H1 (cell line): Measurements from ENCODE around the gene SRXN1. TPM values are rescaled to one million over a fixed set of nuclear protein-coding genes. Genes with fewer than 3 reads are reported as not detected.
A peak's percentile ranks its signal among the peaks of the same experiment; 100 is the strongest.

Source experiments
- CTCF ChIA-PET: fragments of 300-600 bp; sonication (Branson Sonifier 250); formaldehyde crosslinking; loops from one replicate; lab custom pipeline; 2021; ENCODE audit not compliant: partially characterized antibody; lab: Charles Lee
- POLR2A ChIA-PET: fragments of 300-600 bp; sonication (Branson Sonifier 250); formaldehyde crosslinking; loops from one replicate; lab custom pipeline; 2021; ENCODE audit warnings: inconsistent platforms; ENCODE audit not compliant: partially characterized antibody; lab: Charles Lee
- DNase-seq, 2 experiments: peaks; one replicate each; pipeline versions ENCODE4 v3.0.0 to v3.0.0-alpha.2; 2010 to 2022; ENCODE audit warnings: low spot score in 2 of 2, low read depth in 1 of 2, mixed read lengths in 1 of 2
- FAIRE-seq: peaks from 2 replicates; lab custom pipeline; 2011; peaks lifted over from hg19 to GRCh38; lab: Jason Lieb, UNC
- H2AFZ ChIP-seq: 2 replicates; pipeline ENCODE4 v1.8.1; 2012; ENCODE audit warnings: low read length, inconsistent platforms
- H2AK5ac ChIP-seq: 2 replicates; pipeline ENCODE4 v1.6.1; 2013; ENCODE audit warnings: low read depth, low read length
- H2BK120ac ChIP-seq: replicated peaks from 2 replicates; pipeline ENCODE3; 2013; ENCODE audit warnings: low read depth, low read length, inconsistent platforms
- H2BK12ac ChIP-seq: 2 replicates; pipeline ENCODE4 v1.6.1; 2013; ENCODE audit warnings: low read depth, low read length
- H2BK15ac ChIP-seq: 2 replicates; pipeline ENCODE4 v1.6.1; 2013; ENCODE audit warnings: low read length
- H2BK20ac ChIP-seq: 2 replicates; pipeline ENCODE4 v1.6.1; 2013; ENCODE audit warnings: low read length
- H2BK5ac ChIP-seq: 2 replicates; pipeline ENCODE4 v1.6.1; 2013; ENCODE audit warnings: low read depth, low read length
- H3K14ac ChIP-seq: 2 replicates; pipeline ENCODE4 v1.6.1; 2013; ENCODE audit warnings: inconsistent platforms; ENCODE audit not compliant: insufficient read length
- H3K18ac ChIP-seq: 2 replicates; pipeline ENCODE4 v1.6.1; 2013; ENCODE audit warnings: low read length; ENCODE audit errors: extremely low read depth
- H3K23ac ChIP-seq: 2 replicates; pipeline ENCODE4 v1.6.1; 2013; ENCODE audit warnings: inconsistent platforms; ENCODE audit not compliant: insufficient read length
- H3K23me2 ChIP-seq: 2 replicates; pipeline ENCODE4 v1.6.1; 2013; ENCODE audit warnings: low read depth, low read length
- H3K27ac ChIP-seq: 2 replicates; pipeline ENCODE4 v1.6.1; 2011; ENCODE audit warnings: low read depth, low read length, inconsistent platforms
- H3K27me3 ChIP-seq, 4 experiments: replicated peaks in 1 of 4; 1 replicate in 1 of 4; 2 replicates in 3 of 4; pipeline versions ENCODE4 v1.6.1 to v1.8.1; 2011 to 2013; ENCODE audit warnings: low read length in 3 of 4, mild to moderate bottlenecking in 3 of 4, inconsistent platforms in 2 of 4, mixed read lengths in 2 of 4, moderate library complexity in 1 of 4; ENCODE audit not compliant: control insufficient read depth in 3 of 4, insufficient read depth in 3 of 4; ENCODE audit errors: extremely low read depth in 1 of 4
- H3K36me3 ChIP-seq, 4 experiments: 2 replicates each; pipeline versions ENCODE4 v1.6.1 to v1.8.1; 2011 to 2013; ENCODE audit warnings: mild to moderate bottlenecking in 4 of 4, low read length in 3 of 4, moderate library complexity in 2 of 4, control low read depth in 1 of 4, inconsistent platforms in 1 of 4; ENCODE audit not compliant: insufficient read depth in 4 of 4, control insufficient read depth in 2 of 4
- H3K4ac ChIP-seq: replicated peaks from 2 replicates; pipeline ENCODE3; 2013; ENCODE audit warnings: low read length, low read depth, mixed read lengths, inconsistent platforms; ENCODE audit not compliant: insufficient read length
- H3K4me1 ChIP-seq, 4 experiments: replicated peaks in 1 of 4; 1 replicate in 1 of 4; 2 replicates in 3 of 4; pipeline versions ENCODE4 v1.6.1 to v1.8.1; 2011 to 2013; ENCODE audit warnings: low read length in 3 of 4, inconsistent platforms in 2 of 4, mixed read lengths in 1 of 4; ENCODE audit not compliant: insufficient read depth in 4 of 4, control insufficient read depth in 3 of 4
- H3K4me2 ChIP-seq, 2 experiments: 2 replicates each; pipeline versions ENCODE4 v1.6.1 to v1.8.1; 2011 to 2013; ENCODE audit warnings: low read depth in 2 of 2, low read length in 2 of 2, control low read depth in 1 of 2, inconsistent platforms in 1 of 2, mild to moderate bottlenecking in 1 of 2; ENCODE audit not compliant: insufficient read depth in 1 of 2
- H3K4me3 ChIP-seq, 4 experiments: fragments of 200-600, 300-600 bp in 1 of 4; sonication (generic), shearing (Covaris generic), sonication (Bioruptor Twin) in 1 of 4; 2 replicates each; pipeline versions ENCODE4 v1.5.1 to v1.8.1; 2011 to 2016; ENCODE audit warnings: low read length in 4 of 4, low read depth in 3 of 4, control low read depth in 2 of 4, inconsistent platforms in 2 of 4, mild to moderate bottlenecking in 2 of 4, mixed read lengths in 1 of 4, moderate library complexity in 1 of 4; ENCODE audit not compliant: insufficient read depth in 2 of 4; ENCODE audit errors: extremely low read depth in 1 of 4
- H3K56ac ChIP-seq: replicated peaks from 2 replicates; pipeline ENCODE3; 2013; ENCODE audit warnings: low read depth, mild to moderate bottlenecking, mixed read lengths, low read length, inconsistent platforms; ENCODE audit not compliant: insufficient read length
- H3K79me1 ChIP-seq: 2 replicates; pipeline ENCODE4 v1.6.1; 2013; ENCODE audit warnings: low read depth, low read length, control low read depth
- H3K79me2 ChIP-seq, 2 experiments: 2 replicates each; pipeline versions ENCODE4 v1.6.1 to v1.8.1; 2012 to 2013; ENCODE audit warnings: low read length in 2 of 2, mild to moderate bottlenecking in 2 of 2, inconsistent platforms in 1 of 2; ENCODE audit not compliant: insufficient read depth in 2 of 2, control insufficient read depth in 1 of 2
- H3K9ac ChIP-seq, 4 experiments: replicated peaks in 1 of 4; 1 replicate in 1 of 4; 2 replicates in 3 of 4; pipeline versions ENCODE4 v1.6.1 to v1.8.1; 2011 to 2013; ENCODE audit warnings: low read depth in 3 of 4, low read length in 3 of 4, control low read depth in 2 of 4, mild to moderate bottlenecking in 2 of 4, moderate library complexity in 2 of 4, inconsistent platforms in 1 of 4; ENCODE audit errors: extremely low read depth in 1 of 4
- H3K9me3 ChIP-seq, 2 experiments: 2 replicates each; pipeline versions ENCODE4 v1.6.1 to v1.8.1; 2012 to 2013; ENCODE audit warnings: mild to moderate bottlenecking in 2 of 2, moderate library complexity in 2 of 2, control low read depth in 1 of 2, inconsistent platforms in 1 of 2, low read depth in 1 of 2, low read length in 1 of 2, mixed read lengths in 1 of 2; ENCODE audit not compliant: insufficient read depth in 2 of 2
- H4K20me1 ChIP-seq, 2 experiments: replicated peaks in 1 of 2; 2 replicates each; pipeline versions ENCODE3 to v1.8.1; 2011 to 2013; ENCODE audit warnings: inconsistent platforms in 2 of 2, low read length in 2 of 2, mild to moderate bottlenecking in 1 of 2; ENCODE audit not compliant: insufficient read depth in 2 of 2, control insufficient read depth in 1 of 2
- H4K5ac ChIP-seq: 2 replicates; pipeline ENCODE4 v1.6.1; 2013; ENCODE audit warnings: low read length, low read depth, mixed read lengths, inconsistent platforms; ENCODE audit not compliant: insufficient read length
- H4K8ac ChIP-seq: 2 replicates; pipeline ENCODE4 v1.8.0; 2013; ENCODE audit warnings: mild to moderate bottlenecking, moderate library complexity, low read length, inconsistent platforms; ENCODE audit not compliant: insufficient read depth; ENCODE audit errors: extremely low read depth
- H4K91ac ChIP-seq: replicated peaks from 2 replicates; pipeline ENCODE3; 2013; ENCODE audit warnings: low read length, mixed read lengths, inconsistent platforms; ENCODE audit not compliant: insufficient read length
- KDM4A ChIP-seq: IDR thresholded peaks from one replicate; pipeline ENCODE4 v1.7.1; 2012; ENCODE audit warnings: low read depth, mild to moderate bottlenecking, moderate library complexity, low read length, inconsistent platforms; ENCODE audit not compliant: severe bottlenecking
- POLR2A ChIP-seq, 2 experiments: IDR thresholded peaks; 1 replicate in 1 of 2; 2 replicates in 1 of 2; pipeline ENCODE4 v1.6.1; 2011; ENCODE audit warnings: low read depth in 2 of 2, low read length in 2 of 2, mild to moderate bottlenecking in 2 of 2; ENCODE audit errors: control extremely low read depth in 1 of 2
- POLR2AphosphoS5 ChIP-seq: IDR thresholded peaks from 2 replicates; pipeline ENCODE4 v1.6.1; 2011; ENCODE audit warnings: low read depth, low read length
- POU5F1 ChIP-seq: IDR thresholded peaks from 2 replicates; pipeline ENCODE4 v1.6.1; 2011; ENCODE audit warnings: low read depth, mild to moderate bottlenecking, low read length, moderate library complexity
- RFX5 ChIP-seq: IDR thresholded peaks from 2 replicates; pipeline ENCODE4 v1.6.1; 2011; ENCODE audit warnings: low read depth, low read length, improper control_type of control experiment, borderline replicate concordance
- SIN3A ChIP-seq, 2 experiments: IDR thresholded peaks in 1 of 2; conservative IDR thresholded peaks in 1 of 2; 2 replicates each; pipeline ENCODE4 v1.6.1; 2011 to 2012; ENCODE audit warnings: low read length in 2 of 2, improper control_type of control experiment in 1 of 2, low read depth in 1 of 2, mild to moderate bottlenecking in 1 of 2
- SIRT6 ChIP-seq: IDR thresholded peaks from one replicate; pipeline ENCODE4 v1.7.1; 2012; ENCODE audit warnings: low read length, inconsistent platforms
- SP4 ChIP-seq: IDR thresholded peaks from 2 replicates; pipeline ENCODE4 v1.6.1; 2012; ENCODE audit warnings: low read length, inconsistent platforms
- SUZ12 ChIP-seq: fragments of 200-600 bp; sonication (generic); IDR thresholded peaks from 2 replicates; pipeline ENCODE4 v1.6.1; 2012; ENCODE audit warnings: mild to moderate bottlenecking, inconsistent platforms, low read length, moderate library complexity, mixed read lengths
- WGBS, 2 experiments: shearing (Covaris generic) in 1 of 2; methylation state at CpG; one replicate each; pipeline versions ENCODE4 v1.1.6 to v1.1.7; 2013 to 2015; ENCODE audit warnings: low lambda C conversion rate in 2 of 2, mixed read lengths in 2 of 2, inconsistent platforms in 1 of 2, low coverage in 1 of 2, missing lambda C conversion rate in 1 of 2; ENCODE audit not compliant: insufficient replicate concordance in 2 of 2, insufficient coverage in 1 of 2, insufficient read length in 1 of 2; ENCODE audit errors: extremely low coverage in 1 of 2, missing lambda C conversion rate in 1 of 2; 5-methylcytosine and 5-hydroxymethylcytosine counted together
- polyA plus RNA-seq, 7 experiments: library from polyadenylated mRNA; depleted of rRNA in 3 of 7; stranded (reverse) in 5 of 7; unstranded in 2 of 7; fragments of >200 nt in 5 of 7; fragments of 200-250 nt in 2 of 7; gene quantifications; 1 replicate in 5 of 7; 2 replicates in 1 of 7; 4 replicates in 1 of 7; pipeline versions ENCODE4 v1.2.1 to v1.2.3, GENCODE V29; 2011 to 2013; ENCODE audit warnings: missing spikeins in 2 of 7, mixed read lengths in 2 of 7
- total RNA-seq: library from RNA; stranded (reverse); fragmentation: NEBNext Ultra II Directional; extraction: Animal tissue kit (Norgen Biotek cat#: 25700); gene quantifications from 2 replicates; pipeline ENCODE4 v1.2.1, GENCODE V29; 2021
- TF ChIP-seq, protein P1 (sequence below): IDR thresholded peaks from 2 replicates; pipeline ENCODE4 v1.6.1; 2012; ENCODE audit warnings: low read length, inconsistent platforms
- TF ChIP-seq, protein P2 (sequence below), 3 experiments: IDR thresholded peaks; 1 replicate in 2 of 3; 2 replicates in 1 of 3; pipeline versions ENCODE4 v1.5.1 to v1.6.1; 2011; ENCODE audit warnings: low read length in 3 of 3, mild to moderate bottlenecking in 3 of 3, inconsistent platforms in 2 of 3, low read depth in 1 of 3, moderate library complexity in 1 of 3; ENCODE audit not compliant: insufficient read depth in 1 of 3; ENCODE audit errors: control extremely low read depth in 1 of 3

The SRXN1 gene
- total and polyA plus RNA-seq, 2 of the 8 experiments (the other 6 are each of a cell fraction or from before 2014, with no cell fraction given): 12.2 to 15.8 TPM

GRCh38 chr20:697826-698225 lies 44.8 kb upstream of the SRXN1 start:
- Histone ChIP-seq H2BK5ac (no peak overlapping the region), H3K36me3 (no peaks in the 10 kb centered on the region), H3K14ac (no peak overlapping the region), H3K27ac (no peak overlapping the region), H4K8ac (no peak overlapping the region), H3K56ac (no peak overlapping the region), H2AFZ (peak overlapping the region; percentile 20; the same call in 1 of the 2 replicates), H2BK20ac (no peak overlapping the region), H2BK120ac (no peak overlapping the region), H2BK15ac (no peak overlapping the region), H3K4me1 (peaks cover 7 to 15% (median 10%) of the 10 kb centered on the region in 4 experiments), H3K79me1 (no peaks in the 10 kb centered on the region), H4K20me1 (no peaks in the 10 kb centered on the region), H3K9me3 (no peaks in the 10 kb centered on the region), H3K18ac (no peak overlapping the region), H3K79me2 (no peaks in the 10 kb centered on the region), H2BK12ac (0 out of 2 replicates have a peak overlapping the region, but pooled peaks have one; percentile 50), H3K27me3 (no peaks in the 10 kb centered on the region), H3K4ac (no peak overlapping the region), H3K4me2 (no peak overlapping the region), H3K9ac (no peak overlapping the region), H2AK5ac (no peak overlapping the region), H4K5ac (no peak overlapping the region), H3K23me2 (peaks cover 1% of the 10 kb centered on the region; the same call in 1 of the 2 replicates), H4K91ac (no peak overlapping the region), H3K4me3 (no peak overlapping the region), H3K23ac (no peak overlapping the region)
- DNase-seq: no peak
- TF ChIP-seq RFX5: no peak
- TF ChIP-seq SUZ12: no peak
- TF ChIP-seq, protein P1, sequence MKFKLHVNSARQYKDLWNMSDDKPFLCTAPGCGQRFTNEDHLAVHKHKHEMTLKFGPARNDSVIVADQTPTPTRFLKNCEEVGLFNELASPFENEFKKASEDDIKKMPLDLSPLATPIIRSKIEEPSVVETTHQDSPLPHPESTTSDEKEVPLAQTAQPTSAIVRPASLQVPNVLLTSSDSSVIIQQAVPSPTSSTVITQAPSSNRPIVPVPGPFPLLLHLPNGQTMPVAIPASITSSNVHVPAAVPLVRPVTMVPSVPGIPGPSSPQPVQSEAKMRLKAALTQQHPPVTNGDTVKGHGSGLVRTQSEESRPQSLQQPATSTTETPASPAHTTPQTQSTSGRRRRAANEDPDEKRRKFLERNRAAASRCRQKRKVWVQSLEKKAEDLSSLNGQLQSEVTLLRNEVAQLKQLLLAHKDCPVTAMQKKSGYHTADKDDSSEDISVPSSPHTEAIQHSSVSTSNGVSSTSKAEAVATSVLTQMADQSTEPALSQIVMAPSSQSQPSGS: no peak
- TF ChIP-seq POLR2AphosphoS5: no peak
- TF ChIP-seq KDM4A: no peak
- TF ChIP-seq POLR2A (IDR thresholded peaks at IDR 0.05; ENCODE audit: control extremely low read depth in 1 of 2, low read depth in 2 of 2, low read length in 2 of 2): no peak
- no peak for TF ChIP-seq SIN3A (conservative IDR thresholded peaks at IDR 0.05 in 1 of 2, IDR thresholded peaks at IDR 0.05 in 1 of 2; ENCODE audit: low read depth in 1 of 2, low read length in 2 of 2)
- TF ChIP-seq, protein P2, sequence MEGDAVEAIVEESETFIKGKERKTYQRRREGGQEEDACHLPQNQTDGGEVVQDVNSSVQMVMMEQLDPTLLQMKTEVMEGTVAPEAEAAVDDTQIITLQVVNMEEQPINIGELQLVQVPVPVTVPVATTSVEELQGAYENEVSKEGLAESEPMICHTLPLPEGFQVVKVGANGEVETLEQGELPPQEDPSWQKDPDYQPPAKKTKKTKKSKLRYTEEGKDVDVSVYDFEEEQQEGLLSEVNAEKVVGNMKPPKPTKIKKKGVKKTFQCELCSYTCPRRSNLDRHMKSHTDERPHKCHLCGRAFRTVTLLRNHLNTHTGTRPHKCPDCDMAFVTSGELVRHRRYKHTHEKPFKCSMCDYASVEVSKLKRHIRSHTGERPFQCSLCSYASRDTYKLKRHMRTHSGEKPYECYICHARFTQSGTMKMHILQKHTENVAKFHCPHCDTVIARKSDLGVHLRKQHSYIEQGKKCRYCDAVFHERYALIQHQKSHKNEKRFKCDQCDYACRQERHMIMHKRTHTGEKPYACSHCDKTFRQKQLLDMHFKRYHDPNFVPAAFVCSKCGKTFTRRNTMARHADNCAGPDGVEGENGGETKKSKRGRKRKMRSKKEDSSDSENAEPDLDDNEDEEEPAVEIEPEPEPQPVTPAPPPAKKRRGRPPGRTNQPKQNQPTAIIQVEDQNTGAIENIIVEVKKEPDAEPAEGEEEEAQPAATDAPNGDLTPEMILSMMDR (IDR thresholded peaks at IDR 0.05; ENCODE audit: control extremely low read depth in 1 of 3, insufficient read depth in 1 of 3, low read depth in 1 of 3, low read length in 3 of 3): no peak
- TF ChIP-seq POU5F1: no peak
- no peak for TF ChIP-seq SP4
- TF ChIP-seq SIRT6: no peak
- CTCF ChIA-PET: no interaction called here
- FAIRE-seq: no peak
- POLR2A ChIA-PET: no interaction called here
- 83% methylated on average over 8 of the region's 9 CpGs; no CpG with 5 or more reads in 1 of the 2 experiments for WGBS, 2 experiments
